ENCODE measurements around the gene WDR5. TPM values are rescaled to one million over a fixed set of nuclear protein-coding genes. Genes with fewer than 3 reads are reported as not detected.

Gene WDR5
- total RNA-seq, 1 donor from 2014 or later = 71.2 TPM

DNA sequence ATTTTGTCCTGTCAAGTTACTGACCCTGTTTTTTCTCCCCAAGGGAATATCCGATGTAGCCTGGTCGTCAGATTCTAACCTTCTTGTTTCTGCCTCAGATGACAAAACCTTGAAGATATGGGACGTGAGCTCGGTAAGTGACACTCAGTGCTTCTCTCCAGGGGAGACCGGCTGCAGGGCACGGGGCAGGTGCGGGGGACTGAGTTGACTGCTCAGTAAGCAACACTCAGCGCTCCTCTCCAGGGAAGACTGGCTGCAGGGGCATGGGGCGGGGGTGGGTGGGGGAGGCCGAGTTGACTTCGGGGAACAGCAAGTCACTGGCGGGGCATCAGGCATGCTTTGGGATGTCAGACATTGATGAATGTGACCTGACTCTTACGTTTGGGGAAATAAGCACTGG lies 6.0 kb downstream of the WDR5 start:
- Mint-ChIP-seq H3K36me3 (ENCODE audit: low read depth) (peaks cover 62% of the 10 kb centered on the region), H3K27ac (no peak overlapping the region)
- intact Hi-C loops (cut with micrococcal nuclease) = no loop called here

DNA sequence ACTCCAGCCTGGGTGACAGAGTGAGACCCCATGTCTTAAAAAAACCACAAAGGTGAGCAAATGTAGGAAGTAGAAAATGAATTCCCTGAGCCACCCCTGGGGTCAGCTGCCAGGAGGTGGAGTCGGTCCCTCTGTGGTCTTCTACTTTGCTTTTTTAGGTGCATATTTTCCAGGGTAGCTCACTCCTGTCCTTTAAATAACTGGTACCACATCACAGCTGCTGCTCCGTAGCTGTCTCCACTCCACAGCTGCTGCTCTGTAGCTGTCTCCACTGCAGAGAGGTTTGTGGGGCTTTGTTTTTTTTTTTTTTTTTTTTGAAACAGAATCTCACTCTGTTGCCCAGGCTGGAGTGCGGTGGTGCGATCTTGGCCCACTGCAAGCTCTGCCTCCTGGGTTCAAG lies 8.9 kb downstream of the WDR5 start:
- Mint-ChIP-seq H3K4me3 (no peak overlapping the region), H3K4me1 (no peaks in the 10 kb centered on the region), H3K27me3 (no peaks in the 10 kb centered on the region), H3K36me3 (ENCODE audit: low read depth) (peaks cover 65% of the 10 kb centered on the region), H3K9me3 (no peaks in the 10 kb centered on the region), H3K27ac (no peak overlapping the region)
- intact Hi-C loops (cut with micrococcal nuclease) = no loop called here
- DNase-seq = no peak

More for the DNA sequence above, 6.0 kb downstream of the WDR5 start:
- no peak overlapping the region for H3K4me3 Mint-ChIP-seq
- DNase-seq = no peak
- H3K9me3 Mint-ChIP-seq = no peaks in the 10 kb centered on the region
- no peaks in the 10 kb centered on the region for H3K27me3 Mint-ChIP-seq
- H3K4me1 Mint-ChIP-seq = peaks cover 16% of the 10 kb centered on the region

DNA sequence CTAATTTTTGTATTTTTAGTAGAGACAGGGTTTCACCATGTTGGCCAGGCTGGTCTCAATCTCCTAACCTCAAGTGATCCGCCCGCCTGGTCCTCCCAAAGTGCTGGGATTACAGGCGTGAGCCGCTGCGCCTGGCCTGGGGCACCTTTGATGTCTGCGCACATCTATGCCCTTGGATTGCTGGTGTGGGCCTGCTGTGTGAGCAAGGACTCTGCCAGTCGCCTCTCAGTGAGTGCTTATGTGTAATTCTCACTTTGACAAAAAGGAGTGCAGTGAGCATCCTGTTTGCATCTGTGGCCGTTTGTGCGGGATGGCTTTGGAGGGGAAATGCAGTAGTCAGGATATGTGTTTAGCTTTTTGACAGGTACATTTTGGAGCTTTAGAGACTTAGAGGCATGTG lies 9.4 kb downstream of the WDR5 start:
- intact Hi-C loops (cut with micrococcal nuclease) = no loop called here
- no peaks in the 10 kb centered on the region for H3K4me1 Mint-ChIP-seq
- no peaks in the 10 kb centered on the region for H3K27me3 Mint-ChIP-seq
- no peaks in the 10 kb centered on the region for H3K9me3 Mint-ChIP-seq
- no peak overlapping the region for H3K27ac Mint-ChIP-seq
- H3K36me3 Mint-ChIP-seq (ENCODE audit: low read depth) = peaks cover 61% of the 10 kb centered on the region
- no peak overlapping the region for H3K4me3 Mint-ChIP-seq
- DNase-seq = no peak

DNA sequence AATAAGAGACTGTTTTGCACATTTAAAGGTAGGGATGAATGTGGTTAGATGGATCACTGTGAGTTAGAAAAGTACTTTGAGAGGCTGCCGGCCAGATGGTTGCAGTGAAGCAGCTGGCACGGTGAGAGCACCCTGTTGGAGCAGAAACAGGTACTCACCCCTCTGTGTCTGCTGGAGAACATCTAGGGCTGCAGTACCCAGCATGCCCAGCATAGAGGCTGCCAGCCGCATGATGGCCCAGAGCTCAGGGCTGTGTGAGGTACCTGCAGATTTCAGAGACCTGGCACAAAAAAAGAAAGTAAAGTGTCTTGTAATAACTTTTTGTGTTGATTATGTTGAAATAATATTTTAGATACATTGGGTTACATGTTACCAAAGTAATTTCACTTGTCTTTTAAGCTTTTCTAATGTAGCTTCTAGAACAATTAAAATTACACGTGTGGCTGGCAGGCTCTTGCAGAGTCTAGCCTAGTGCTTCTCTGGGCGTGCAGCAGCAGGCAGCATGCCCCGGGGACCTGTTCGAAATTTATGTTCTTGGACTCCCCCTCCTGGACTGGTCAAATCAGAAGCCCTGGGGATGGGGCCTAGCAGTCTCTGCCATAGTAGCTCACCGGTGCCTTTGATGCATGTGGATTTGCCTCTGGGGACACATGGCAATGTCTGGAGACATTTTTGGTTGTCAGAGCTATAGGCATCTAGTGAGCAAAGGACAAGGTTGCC lies 11.1 kb downstream of the WDR5 start:
- Mint-ChIP-seq H3K4me1 (no peaks in the 10 kb centered on the region), H3K4me3 (no peak overlapping the region), H3K27me3 (no peaks in the 10 kb centered on the region), H3K36me3 (ENCODE audit: low read depth) (peaks cover 52% of the 10 kb centered on the region), H3K9me3 (no peaks in the 10 kb centered on the region), H3K27ac (no peak overlapping the region)
- intact Hi-C loops (cut with micrococcal nuclease) = no loop called here
- no peak for DNase-seq

DNA sequence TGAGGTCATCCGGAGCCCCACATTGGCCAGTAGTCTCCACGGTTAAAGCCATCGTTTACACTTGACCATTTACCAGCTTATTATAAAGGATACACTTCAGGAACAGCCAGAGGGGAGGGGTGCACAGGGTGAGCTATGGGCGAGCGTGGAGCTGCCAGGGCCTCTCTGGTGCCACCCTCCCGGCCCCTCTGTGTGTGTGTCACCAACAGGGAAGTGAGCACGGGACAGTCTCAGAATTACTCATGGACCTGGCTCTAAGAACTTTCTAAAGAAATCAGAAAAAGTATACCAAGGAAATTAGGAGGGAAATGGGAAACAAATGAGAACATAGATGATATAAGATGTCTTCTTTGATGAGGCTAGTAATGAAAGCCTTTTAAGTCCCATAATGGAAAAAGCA lies 13.5 kb downstream of the WDR5 start:
- intact Hi-C loops (cut with micrococcal nuclease) = no loop called here
- Mint-ChIP-seq H3K27me3 (no peaks in the 10 kb centered on the region), H3K27ac (no peak overlapping the region), H3K4me3 (no peak overlapping the region), H3K9me3 (no peaks in the 10 kb centered on the region), H3K36me3 (ENCODE audit: low read depth) (peaks cover 42% of the 10 kb centered on the region), H3K4me1 (no peaks in the 10 kb centered on the region)
- no peak for DNase-seq

DNA sequence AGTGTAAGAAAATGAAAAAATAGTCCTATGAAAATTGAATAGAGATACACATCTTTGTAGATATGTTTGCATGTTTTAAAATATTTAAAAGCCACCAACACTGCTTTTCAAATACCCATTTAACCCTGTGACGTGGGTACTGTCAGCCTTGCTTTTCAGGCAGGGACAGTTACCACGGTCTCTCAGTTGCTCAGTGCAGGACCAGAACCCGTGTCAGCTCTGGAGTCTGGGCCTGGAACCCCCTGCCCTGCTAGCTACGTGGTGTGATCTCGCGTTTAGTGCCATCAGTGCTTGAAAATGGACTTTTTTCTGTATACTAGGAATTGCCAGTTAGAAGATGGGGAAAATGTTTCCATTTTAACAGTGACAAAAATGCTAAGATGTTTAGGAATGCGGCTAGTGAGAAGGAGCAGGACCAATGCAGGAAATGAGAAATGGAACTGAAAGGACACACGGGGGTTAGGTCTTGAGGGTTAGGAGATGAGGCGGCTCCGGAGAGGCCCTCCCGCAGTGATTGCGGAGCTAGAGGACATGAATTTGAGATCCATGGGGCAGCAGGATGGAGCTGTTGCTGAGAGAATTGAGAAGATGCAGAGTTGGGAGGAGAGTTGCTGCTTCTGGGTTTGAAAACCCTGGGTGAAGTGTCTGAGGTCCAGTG lies 14.8 kb downstream of the WDR5 start:
- no peak overlapping the region for H3K4me3 Mint-ChIP-seq
- H3K4me1 Mint-ChIP-seq = no peaks in the 10 kb centered on the region
- no peaks in the 10 kb centered on the region for H3K9me3 Mint-ChIP-seq
- no peaks in the 10 kb centered on the region for H3K27me3 Mint-ChIP-seq
- intact Hi-C loops (cut with micrococcal nuclease) = no loop called here
- DNase-seq = no peak
- H3K36me3 Mint-ChIP-seq (ENCODE audit: low read depth) = peaks cover 45% of the 10 kb centered on the region
- H3K27ac Mint-ChIP-seq = no peak overlapping the region

DNA sequence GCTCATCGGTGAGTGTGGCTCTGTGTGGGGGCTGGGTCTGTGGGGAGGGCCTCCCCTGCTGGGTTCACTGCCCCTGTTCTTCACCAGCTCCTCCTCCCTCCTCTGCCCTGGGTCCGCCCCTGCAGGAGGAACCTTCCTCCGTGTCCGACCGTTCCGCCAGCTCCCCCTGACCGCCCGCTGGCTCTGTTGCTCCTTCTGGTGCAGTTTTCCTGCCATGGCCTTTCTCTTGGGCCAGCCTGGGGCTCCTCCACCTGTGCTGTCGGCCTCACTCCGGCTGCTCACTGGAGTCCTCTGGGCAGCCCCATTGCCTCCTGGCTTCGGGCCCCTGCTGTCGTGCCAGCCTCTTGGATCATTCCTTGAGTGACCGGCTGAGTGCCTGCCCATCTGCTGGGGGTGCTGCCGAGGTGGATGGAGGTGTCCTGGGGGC lies 16.2 kb downstream of the WDR5 start:
- Mint-ChIP-seq H3K4me1 (no peaks in the 10 kb centered on the region), H3K27me3 (no peaks in the 10 kb centered on the region), H3K4me3 (no peak overlapping the region), H3K36me3 (ENCODE audit: low read depth) (peaks cover 45% of the 10 kb centered on the region), H3K27ac (no peak overlapping the region), H3K9me3 (no peaks in the 10 kb centered on the region)
- DNase-seq = no peak
- intact Hi-C loops (cut with micrococcal nuclease) = no loop called here

DNA sequence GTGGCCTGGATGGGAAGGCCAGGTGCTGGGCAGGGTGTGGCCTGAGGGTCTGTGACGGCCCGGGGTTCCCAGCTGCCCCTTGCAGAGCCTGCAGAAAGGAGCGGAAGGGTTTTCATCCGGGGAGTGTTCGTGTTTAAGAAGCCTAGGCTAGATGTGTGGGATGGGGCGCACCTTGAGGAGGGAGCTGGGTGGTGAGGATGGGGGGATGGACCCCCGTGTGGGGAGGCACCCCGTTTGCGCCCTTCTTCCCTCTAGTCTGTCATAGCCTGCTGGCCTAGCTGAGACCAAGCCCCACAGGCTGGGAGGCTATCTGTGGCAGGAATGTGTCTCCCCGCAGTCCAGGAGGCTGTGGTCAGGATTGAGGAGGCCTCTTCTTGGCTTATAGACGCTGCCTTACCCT lies 16.6 kb downstream of the WDR5 start:
- H3K4me3 Mint-ChIP-seq = no peak overlapping the region
- DNase-seq = no peak
- peaks cover 46% of the 10 kb centered on the region for H3K36me3 Mint-ChIP-seq (ENCODE audit: low read depth)
- H3K27me3 Mint-ChIP-seq = no peaks in the 10 kb centered on the region
- intact Hi-C loops (cut with micrococcal nuclease) = no loop called here
- H3K4me1 Mint-ChIP-seq = no peaks in the 10 kb centered on the region
- H3K9me3 Mint-ChIP-seq = no peaks in the 10 kb centered on the region
- no peak overlapping the region for H3K27ac Mint-ChIP-seq

DNA sequence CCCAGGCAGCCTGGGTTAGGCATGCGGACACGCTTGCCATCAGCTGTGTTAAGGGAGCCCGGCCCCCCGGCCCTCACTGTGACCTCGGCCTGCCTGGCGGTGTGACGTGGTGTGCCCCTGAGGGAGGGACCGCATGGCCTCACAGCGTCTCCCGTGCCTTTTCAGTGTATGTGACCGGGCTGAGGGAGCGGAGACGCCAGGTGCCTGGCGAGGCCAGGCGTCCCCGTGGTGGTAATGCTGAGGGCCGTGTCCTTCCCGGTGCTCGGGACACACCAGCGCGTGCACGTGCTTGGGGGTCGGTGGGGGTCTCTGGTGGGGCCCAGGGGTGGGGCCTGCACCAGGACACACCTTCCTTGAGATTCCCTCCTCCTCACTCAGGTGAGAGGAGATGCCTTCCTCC lies 17.6 kb downstream of the WDR5 start:
- Mint-ChIP-seq H3K9me3 (no peaks in the 10 kb centered on the region), H3K36me3 (ENCODE audit: low read depth) (peaks cover 50% of the 10 kb centered on the region), H3K27me3 (no peaks in the 10 kb centered on the region), H3K27ac (no peak overlapping the region), H3K4me3 (no peak overlapping the region), H3K4me1 (no peaks in the 10 kb centered on the region)
- no peak for DNase-seq
- intact Hi-C loops (cut with micrococcal nuclease) = no loop called here

DNA sequence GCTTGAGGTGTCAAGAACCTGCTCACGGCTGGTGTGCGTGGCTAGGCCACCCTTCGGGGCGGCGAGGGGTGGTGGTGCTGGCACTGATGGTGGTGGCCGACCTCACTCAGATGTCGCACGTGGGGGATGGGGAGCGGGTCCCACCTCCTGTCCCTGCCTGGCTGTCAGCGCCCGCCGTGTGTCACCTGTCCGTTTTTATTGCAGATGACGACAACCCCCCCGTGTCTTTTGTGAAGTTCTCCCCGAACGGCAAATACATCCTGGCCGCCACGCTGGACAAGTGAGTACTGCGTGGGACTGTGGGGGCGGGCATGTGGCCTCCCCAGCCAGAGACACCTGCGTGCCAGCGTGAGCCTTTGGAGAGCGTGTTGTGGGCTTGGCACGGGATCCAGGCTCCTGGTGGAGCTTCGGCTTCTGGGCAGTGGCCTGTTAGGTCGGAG lies 18.4 kb downstream of the WDR5 start:
- H3K4me1 Mint-ChIP-seq = no peaks in the 10 kb centered on the region
- no peak overlapping the region for H3K27ac Mint-ChIP-seq
- no peaks in the 10 kb centered on the region for H3K27me3 Mint-ChIP-seq
- H3K36me3 Mint-ChIP-seq (ENCODE audit: low read depth) = peaks cover 46% of the 10 kb centered on the region
- intact Hi-C loops (cut with micrococcal nuclease) = no loop called here
- DNase-seq = no peak
- no peak overlapping the region for H3K4me3 Mint-ChIP-seq
- no peaks in the 10 kb centered on the region for H3K9me3 Mint-ChIP-seq

DNA sequence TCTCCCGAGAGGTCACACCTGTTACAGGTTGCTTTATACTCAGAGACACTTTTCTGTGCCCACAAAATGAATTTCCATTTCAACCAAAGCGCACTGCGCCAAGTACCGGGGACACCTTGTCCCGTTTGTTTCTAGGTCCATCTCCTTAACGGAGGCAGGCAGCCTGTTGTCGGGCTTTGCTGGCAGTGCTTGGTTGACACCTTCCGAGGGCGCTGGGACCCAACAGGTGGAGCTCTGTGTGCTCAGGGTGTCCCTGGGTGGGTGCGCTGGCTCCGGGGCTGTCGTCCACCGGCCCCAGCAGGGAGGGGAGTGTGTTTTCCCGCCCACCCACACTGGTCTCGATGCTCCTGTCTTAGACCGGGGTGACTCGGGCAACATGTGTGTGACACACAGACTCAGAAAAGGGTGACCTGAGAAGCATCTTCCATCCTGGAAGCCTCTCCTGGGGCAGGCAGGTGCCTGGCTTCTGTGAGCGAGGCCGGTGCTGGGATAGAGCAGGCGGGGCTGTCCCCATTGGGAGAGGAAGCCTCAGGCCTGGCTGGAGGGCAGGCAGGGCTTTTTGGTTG lies 20.0 kb downstream of the WDR5 start:
- no peak for DNase-seq
- intact Hi-C loops (cut with micrococcal nuclease) = no loop called here
- no peaks in the 10 kb centered on the region for H3K27me3 Mint-ChIP-seq
- no peaks in the 10 kb centered on the region for H3K9me3 Mint-ChIP-seq
- no peaks in the 10 kb centered on the region for H3K4me1 Mint-ChIP-seq
- no peak overlapping the region for H3K27ac Mint-ChIP-seq
- H3K36me3 Mint-ChIP-seq (ENCODE audit: low read depth) = peaks cover 48% of the 10 kb centered on the region
- H3K4me3 Mint-ChIP-seq = no peak overlapping the region

DNA sequence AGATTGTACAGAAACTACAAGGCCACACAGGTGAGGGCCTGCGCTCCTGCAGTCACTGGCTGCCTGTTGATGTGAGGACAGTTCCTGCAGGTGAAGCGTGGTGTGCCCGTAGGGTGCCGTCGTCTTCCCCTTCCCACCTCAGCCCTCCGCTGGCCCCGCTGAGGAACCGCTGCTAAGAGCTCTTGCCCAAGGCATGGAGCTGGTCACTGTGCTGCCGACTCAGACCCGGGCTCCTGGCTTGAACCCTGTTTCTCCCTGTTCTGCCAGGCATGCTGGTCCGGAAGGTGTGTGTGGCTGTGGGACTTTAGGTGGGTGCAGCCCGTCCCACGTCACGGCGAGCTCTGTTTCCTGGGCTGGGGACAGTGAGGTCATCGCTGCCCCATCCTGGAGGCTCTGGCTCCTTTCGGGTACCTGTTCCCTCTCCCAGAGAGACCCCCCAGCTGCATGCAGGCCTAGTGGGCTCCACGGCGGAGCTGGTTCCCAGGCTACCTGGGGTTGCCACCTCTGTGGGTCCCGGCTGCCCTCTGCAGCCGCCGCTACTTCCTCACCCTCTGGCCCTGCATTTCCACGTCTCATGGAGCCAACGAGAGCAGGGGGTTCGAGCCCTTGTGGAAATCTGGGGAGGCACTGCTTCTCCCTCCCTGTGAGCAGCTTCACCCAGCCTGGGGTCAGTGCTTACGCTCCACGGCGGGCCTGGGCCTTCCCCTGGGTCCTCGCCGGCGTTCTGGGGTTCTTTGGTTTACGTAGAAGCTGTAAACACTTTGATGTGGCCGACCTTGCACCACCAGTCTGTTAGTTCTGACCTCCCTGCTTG lies 20.9 kb downstream of the WDR5 start:
- DNase-seq = no peak
- Mint-ChIP-seq H3K9me3 (no peaks in the 10 kb centered on the region), H3K4me3 (no peak overlapping the region), H3K27ac (no peak overlapping the region), H3K4me1 (no peaks in the 10 kb centered on the region), H3K36me3 (ENCODE audit: low read depth) (peaks cover 42% of the 10 kb centered on the region), H3K27me3 (no peaks in the 10 kb centered on the region)
- intact Hi-C loops (cut with micrococcal nuclease) = no loop called here

DNA sequence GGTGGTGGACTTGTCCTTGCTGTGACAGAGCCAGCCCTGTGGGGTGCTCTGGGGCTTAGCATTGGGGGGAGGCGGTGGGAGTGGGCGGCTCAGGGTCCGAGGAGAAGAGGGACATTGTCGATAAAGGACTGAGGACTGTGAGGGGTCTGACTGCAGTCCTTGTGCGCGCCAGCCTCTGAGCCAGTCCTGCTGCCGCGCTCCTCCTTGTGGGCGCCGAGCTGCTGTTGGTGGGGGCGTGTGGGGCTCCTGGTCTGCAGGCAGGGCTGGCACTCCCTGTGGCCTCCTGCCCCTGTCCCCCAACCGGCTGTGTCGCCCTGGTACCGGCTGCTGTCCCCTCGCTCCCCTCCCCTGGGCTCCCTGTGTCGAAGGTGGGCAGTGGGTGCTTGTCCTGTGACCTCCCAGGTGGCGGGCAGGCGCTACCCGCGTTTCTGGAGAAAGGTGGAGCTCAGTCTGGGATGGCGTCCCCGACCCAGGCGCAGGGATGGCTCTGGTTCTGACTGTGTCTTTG lies 21.6 kb downstream of the WDR5 start:
- Mint-ChIP-seq H3K9me3 (no peaks in the 10 kb centered on the region), H3K4me1 (peaks cover 6% of the 10 kb centered on the region), H3K27me3 (no peaks in the 10 kb centered on the region), H3K36me3 (ENCODE audit: low read depth) (peaks cover 39% of the 10 kb centered on the region), H3K27ac (no peak overlapping the region), H3K4me3 (no peak overlapping the region)
- no peak for DNase-seq
- intact Hi-C loops (cut with micrococcal nuclease) = no loop called here

DNA sequence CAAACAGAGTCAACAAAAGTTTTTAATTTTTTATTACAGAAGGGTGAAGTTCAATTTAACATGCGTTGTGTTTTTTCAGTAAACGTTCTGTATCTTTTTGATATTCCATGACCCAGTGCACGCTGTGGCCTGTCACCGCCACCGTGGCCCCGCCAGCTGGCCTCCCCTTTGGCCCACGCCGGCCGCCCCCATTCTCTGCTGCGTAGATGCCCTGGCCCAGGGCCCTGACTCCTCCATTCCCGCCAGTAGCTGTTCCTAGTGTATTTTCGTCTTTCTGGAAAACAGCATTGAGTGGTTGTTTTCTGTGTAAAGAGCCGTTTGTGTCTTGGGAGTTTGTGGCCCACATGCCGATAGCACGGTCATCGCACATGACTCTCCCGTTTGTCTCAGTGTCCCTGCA lies 22.4 kb downstream of the WDR5 start:
- DNase-seq = no peak
- H3K9me3 Mint-ChIP-seq = no peaks in the 10 kb centered on the region
- no peaks in the 10 kb centered on the region for H3K27me3 Mint-ChIP-seq
- intact Hi-C loops (cut with micrococcal nuclease) = no loop called here
- H3K36me3 Mint-ChIP-seq (ENCODE audit: low read depth) = peaks cover 39% of the 10 kb centered on the region
- H3K4me3 Mint-ChIP-seq = no peak overlapping the region
- H3K4me1 Mint-ChIP-seq = peaks cover 9% of the 10 kb centered on the region
- no peak overlapping the region for H3K27ac Mint-ChIP-seq

All from activated CD4-positive, alpha-beta T cell treated with anti-CD3 and anti-CD28 coated beads, Interleukin-2, amount 10 ng/mL, durations not matched to agents 24 days and 14 days (primary cell).